Upper lobe of left lung (tissue), 4 donors: ENCODE measurements around the gene TNFRSF14.

Experiments
- POLR2A ChIP-seq, 4 donors: fragments of 450-650 bp; IDR thresholded peaks; one replicate each; pipeline ENCODE4 v1.5.1; 2016 to 2017; ENCODE audit warnings: antibody characterized with exemption in 4 of 4, mild to moderate bottlenecking in 2 of 4
- TF ChIP-seq, protein P1 (sequence below), 6 experiments: fragments of 450-650 bp in 4 of 6; fragments of 200-600 bp in 2 of 6; sonication (generic) in 2 of 6; IDR thresholded peaks; one replicate each; pipeline ENCODE4 v1.5.1; 2016 to 2019; ENCODE audit warnings: antibody characterized with exemption in 6 of 6

DNA sequence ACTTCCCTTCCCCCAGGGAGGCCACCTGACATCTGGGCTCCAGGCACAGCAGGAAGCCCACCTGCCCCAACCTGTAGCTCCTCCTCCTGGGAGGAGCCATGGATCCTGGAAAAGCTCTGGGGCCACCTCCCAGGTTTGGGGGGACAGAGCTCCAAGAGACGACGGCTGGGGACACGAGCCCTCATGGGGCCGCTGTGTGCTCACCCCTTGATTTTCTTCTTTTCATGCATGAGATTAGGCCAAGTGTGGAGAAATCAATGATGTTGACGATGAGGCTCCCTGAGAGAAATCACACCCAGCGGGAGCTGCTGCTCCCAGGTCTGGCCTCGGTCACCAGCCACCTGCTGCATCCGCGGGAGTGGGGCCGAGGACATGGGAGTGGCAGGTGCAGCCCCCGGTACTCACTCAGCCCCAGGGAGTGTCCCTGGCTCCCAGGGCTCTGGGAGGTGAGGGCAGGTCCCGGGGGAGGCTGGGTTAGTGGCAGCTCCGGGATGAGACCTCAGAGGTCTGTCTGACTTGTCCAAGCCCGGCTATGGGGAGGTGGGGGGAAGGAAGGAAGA lies 8.7 kb downstream of the TNFRSF14 start:
- TF ChIP-seq POLR2A (IDR thresholded peaks at IDR 0.05): no peak
- TF ChIP-seq, protein P1, sequence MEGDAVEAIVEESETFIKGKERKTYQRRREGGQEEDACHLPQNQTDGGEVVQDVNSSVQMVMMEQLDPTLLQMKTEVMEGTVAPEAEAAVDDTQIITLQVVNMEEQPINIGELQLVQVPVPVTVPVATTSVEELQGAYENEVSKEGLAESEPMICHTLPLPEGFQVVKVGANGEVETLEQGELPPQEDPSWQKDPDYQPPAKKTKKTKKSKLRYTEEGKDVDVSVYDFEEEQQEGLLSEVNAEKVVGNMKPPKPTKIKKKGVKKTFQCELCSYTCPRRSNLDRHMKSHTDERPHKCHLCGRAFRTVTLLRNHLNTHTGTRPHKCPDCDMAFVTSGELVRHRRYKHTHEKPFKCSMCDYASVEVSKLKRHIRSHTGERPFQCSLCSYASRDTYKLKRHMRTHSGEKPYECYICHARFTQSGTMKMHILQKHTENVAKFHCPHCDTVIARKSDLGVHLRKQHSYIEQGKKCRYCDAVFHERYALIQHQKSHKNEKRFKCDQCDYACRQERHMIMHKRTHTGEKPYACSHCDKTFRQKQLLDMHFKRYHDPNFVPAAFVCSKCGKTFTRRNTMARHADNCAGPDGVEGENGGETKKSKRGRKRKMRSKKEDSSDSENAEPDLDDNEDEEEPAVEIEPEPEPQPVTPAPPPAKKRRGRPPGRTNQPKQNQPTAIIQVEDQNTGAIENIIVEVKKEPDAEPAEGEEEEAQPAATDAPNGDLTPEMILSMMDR (IDR thresholded peaks at IDR 0.05): no peak
